ENCODE results near the gene ANKS6.

GRCh38 chr9:98766586-98766985 is 29.8 kb downstream of the ANKS6 start:
- TF ChIP-seq CTCF (IDR thresholded peaks at IDR 0.05; ENCODE audit: low read depth, low read length, poor library complexity, severe bottlenecking), result no peak
- TF ChIP-seq EZH2phosphoT487 (IDR thresholded peaks at IDR 0.05; ENCODE audit: borderline replicate concordance, low read length), result no peak
